ENCODE measurements around the gene KIFC3. TPM values are rescaled to one million over a fixed set of nuclear protein-coding genes. Genes with fewer than 3 reads are reported as not detected.
"Not testable (repeated sequence)": the region's sequence is repeated elsewhere in the genome, so short reads cannot be mapped to it uniquely, and the experiment has no call there.

Gene KIFC3
- total RNA-seq, 1 experiment from 2014 or later, result 71.2 TPM

DNA sequence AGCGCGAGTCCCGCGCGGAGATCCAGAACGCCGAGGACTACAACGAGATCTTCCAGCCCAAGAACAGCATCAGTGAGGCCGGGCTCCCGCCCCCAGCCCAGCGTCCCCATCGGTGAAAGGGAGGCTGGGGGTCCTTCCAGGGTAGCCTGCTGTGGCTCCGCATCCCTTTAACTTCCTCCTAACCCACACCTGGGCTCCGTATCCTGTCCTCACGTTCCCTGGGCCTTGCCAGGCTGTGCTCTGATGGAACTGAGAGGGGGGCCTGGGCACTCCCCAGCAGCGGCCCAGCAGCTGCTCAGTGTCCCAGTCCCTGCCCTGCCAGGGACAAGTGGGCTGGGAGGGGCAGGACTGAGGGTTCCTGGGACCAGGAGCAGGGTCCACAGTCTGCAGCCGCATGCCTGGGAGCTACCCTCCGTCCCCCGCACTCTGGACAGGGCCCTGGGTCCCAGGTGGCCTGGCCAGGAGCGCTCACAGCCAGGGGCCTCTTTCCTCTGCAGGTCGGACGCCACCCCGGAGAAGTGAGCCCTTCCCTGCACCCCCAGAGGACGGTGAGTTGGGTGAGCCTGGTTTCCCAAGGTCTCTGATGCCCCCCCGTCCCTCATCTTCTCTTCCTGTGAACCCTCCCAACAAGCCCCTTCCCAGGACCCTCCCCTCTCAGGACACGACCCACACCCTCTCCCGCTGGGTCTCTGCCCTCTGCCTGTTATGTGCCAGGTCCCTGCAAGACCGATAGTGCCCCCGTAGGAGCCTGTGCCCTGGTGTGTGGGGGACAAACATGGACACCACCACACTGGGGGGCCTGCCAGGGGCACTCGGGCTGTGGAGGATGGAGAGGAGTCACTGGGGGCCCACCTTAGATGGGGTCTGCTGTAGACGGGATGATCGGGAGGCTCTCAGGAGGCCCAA is 48.6 kb downstream of the KIFC3 start:
- no peak for DNase-seq (ENCODE audit: low read depth)

GRCh38 chr16:57752581-57753447 is 49.5 kb downstream of the KIFC3 start:
- DNase-seq (ENCODE audit: low read depth), result no peak

GRCh38 chr16:57752203-57752580 is 50.1 kb downstream of the KIFC3 start:
- no peak for DNase-seq (ENCODE audit: low read depth)

GRCh38 chr16:57751539-57752202 is 50.6 kb downstream of the KIFC3 start:
- no peak for DNase-seq (ENCODE audit: low read depth)

DNA sequence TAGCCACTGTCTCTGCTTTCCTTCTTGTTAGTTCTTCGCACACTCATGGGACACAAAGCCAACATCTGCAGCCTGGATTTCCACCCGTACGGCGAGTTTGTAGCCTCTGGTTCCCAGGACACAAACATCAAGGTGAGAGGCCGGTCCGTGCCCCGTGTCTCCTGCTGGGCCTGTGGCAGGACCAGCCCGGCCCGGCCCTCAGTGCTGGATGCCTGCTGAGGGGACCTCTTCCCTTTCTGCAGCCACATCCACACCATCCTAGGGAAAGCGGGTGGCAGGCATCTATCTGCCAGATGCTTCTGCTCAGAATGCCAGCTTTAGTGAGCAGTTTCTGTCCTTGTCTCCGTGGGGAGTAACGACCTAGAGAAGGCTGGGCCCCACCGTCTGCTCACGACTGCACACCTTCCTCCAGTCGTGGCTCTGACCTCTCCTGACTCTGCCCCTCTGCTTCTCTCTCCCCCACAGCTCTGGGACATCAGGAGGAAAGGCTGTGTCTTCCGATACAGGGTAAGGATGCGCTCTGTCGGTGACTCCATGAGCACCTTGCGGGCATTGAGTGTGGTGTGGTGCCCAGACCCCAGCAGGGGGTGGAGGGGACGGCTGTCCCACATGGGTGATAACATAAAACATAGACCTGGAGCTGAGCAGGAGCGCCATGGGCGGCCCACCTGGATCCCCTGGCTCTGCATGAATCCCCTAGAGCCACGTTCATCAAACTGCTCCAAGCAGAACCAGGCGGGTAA is 51.3 kb downstream of the KIFC3 start:
- DNase-seq (ENCODE audit: low read depth), result no peak

- no peak for DNase-seq (ENCODE audit: low read depth)
Measured at GRCh38 chr16:57749856-57750452, 52.3 kb downstream of the KIFC3 start.

GRCh38 chr16:57749101-57749692 is 53.1 kb downstream of the KIFC3 start:
- no peak for DNase-seq (ENCODE audit: low read depth)

DNA sequence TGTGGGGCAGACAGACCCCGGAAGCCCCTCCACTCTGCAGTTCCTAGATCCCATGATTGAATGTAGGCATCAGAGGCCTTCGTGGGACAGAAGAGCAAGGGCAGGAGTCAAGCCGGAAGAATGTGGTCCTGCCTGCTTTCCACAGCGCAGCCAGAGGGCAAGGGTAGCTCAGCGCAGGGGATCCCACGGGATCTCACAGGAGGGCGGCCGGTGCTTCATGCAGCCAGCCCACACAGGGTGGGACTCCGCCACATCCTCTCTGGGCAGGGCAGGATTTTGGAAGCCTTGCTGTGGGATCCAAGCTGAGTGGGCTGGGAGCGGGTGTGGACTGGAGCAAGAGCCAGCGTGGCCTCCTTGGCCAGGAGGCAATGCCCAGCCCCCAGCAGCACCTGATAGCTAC is 53.7 kb downstream of the KIFC3 start:
- no peak for DNase-seq (ENCODE audit: low read depth)

- DNase-seq (ENCODE audit: low read depth), result no peak
Measured at GRCh38 chr16:57747996-57748395, 54.3 kb downstream of the KIFC3 start.

GRCh38 chr16:57747496-57747895 is 54.8 kb downstream of the KIFC3 start:
- DNase-seq (ENCODE audit: low read depth), result no peak

DNA sequence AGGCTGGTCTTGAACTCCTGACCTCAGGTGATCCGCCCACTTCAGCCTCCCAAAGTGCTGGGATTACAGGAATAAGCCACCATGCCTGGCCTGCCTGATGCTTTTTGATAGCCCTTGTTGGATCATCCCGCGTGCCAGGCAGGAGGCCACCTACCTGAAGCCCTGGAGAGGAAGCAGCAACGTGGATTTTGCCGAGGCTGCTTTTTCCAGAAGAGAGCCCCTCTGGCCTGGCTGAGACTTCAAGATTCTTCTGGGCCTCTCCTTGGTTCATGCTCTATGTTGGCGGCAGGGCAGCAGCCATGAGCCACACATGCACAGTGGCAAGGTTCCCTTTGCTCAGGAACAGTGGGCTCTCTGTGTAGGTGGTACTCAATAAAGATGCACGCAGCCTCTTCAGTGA is 55.2 kb downstream of the KIFC3 start:
- DNase-seq (ENCODE audit: low read depth), result no peak

- not testable (repeated sequence) for DNase-seq (ENCODE audit: low read depth)
Measured at GRCh38 chr16:57746316-57746715, 56.0 kb downstream of the KIFC3 start.

- DNase-seq (ENCODE audit: low read depth), result no peak
Measured at GRCh38 chr16:57745768-57746167, 56.5 kb downstream of the KIFC3 start.

DNA sequence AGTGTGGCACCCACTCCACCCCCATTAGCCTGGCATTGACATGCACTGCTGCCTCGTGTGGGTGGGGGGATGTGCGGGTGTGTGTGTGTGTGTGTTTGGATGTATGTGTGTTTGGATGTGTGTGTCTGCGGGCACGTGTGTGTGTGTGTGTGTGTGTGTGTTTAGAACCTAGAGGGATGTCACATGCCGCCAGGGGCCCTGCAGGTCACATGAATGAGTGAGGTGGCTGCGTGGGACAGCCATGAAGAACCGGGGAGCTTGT is 57.7 kb downstream of the KIFC3 start:
- DNase-seq (ENCODE audit: low read depth), result no peak

DNA sequence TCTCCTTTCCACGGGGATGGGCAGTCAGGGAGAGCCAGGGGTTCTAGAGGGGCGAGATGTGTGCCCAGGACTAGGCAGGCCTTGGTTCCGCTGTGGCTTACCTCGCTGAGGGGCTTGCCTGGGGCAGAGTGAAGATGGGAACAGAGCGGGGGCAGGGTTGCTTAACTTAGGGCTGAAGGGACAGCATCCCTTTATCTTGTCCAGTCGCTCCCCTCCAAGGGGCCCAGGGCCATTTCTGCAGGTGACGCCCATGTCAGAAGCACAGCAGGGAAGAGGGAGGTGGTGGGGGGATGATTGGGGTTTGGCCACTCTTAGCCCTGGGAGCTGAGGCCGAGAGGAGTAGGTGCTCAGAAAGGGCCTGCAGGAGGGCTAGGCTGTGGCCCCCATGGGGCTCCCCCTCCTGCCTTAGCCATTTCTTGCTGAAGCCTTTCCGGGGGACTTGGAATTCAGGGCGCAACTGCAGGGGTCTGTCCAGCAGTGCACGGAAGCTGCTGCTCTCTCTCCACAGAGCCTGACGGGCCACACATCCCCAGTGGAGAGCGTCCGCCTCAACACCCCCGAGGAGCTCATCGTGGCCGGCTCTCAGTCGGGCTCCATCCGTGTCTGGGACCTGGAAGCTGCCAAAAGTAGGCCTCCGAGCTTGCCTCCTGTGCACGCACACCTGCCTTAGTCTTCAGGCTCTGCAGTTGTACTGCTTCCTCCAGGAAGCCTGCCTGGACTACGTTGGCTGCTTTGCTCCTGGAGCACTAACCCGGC is 58.2 kb downstream of the KIFC3 start:
- DNase-seq (ENCODE audit: low read depth), result no peak

- DNase-seq (ENCODE audit: low read depth), result no peak
Measured at GRCh38 chr16:57743458-57743857, 58.8 kb downstream of the KIFC3 start.

- DNase-seq (ENCODE audit: low read depth), result no peak
Measured at GRCh38 chr16:57742543-57742942, 59.7 kb downstream of the KIFC3 start.

- no peak for DNase-seq (ENCODE audit: low read depth)
Measured at GRCh38 chr16:57741660-57742191, 60.6 kb downstream of the KIFC3 start.

DNA sequence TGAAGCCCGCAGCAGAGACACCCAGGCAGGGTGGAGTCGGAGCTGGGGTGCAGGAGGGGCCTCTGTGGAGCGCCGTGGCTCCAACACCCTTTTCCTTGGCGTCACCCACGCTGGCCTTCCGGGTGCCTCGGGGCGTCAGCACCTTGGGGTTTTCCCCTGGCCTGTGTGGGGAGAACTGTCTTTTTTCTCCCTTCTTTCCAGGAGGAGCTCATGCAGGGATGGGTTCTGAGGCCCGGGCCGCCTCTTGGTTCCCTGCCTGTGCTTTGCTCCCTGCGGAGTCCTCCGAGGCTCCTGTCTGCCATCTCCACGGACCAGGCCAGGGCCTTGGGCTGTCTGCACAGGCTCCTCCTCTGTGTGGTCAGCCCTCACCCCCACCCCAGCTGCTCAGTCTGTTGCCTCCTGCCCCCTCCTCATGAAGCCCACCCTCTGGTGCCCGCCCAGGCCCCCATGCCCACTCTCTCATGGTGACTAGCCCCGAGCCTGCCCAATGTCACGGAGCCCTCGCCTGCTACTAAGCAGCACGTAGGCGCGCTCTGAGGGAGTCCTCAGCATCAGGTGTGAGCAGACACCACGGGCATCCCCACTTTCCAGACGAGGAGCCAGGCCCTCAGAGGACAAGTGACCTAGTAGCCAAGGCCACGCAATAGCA is 61.7 kb downstream of the KIFC3 start:
- no peak for DNase-seq (ENCODE audit: low read depth)

Data from M059J (cell line).